HCT116 (cell line): ENCODE results near the gene PCDHB3. TPM values are rescaled to one million over a fixed set of nuclear protein-coding genes. Genes with fewer than 3 reads are reported as not detected.
"Not testable (repeated sequence)": the region's sequence is repeated elsewhere in the genome, so short reads cannot be mapped to it uniquely, and the experiment has no call there.

Source experiments
- ATAC-seq: fragments of 200-7000 bp; cut with Tn5 transposase; 2 replicates; pipeline ENCODE4 v1.9.1; 2020; ENCODE audit warnings: mild to moderate bottlenecking, moderate library complexity
- BruUV-seq: library from RNA; stranded (reverse); fragments of 400-500 nt; replicated peaks from 2 replicates; lab custom pipeline; 2021; lab: Mats Ljungman, UMichigan
- CTCF ChIA-PET: fragments of 300-600 bp; sonication (Branson Sonifier 250); formaldehyde crosslinking; loops from one replicate; lab custom pipeline; 2021; ENCODE audit warnings: antibody characterized with exemption; lab: Charles Lee
- POLR2A ChIA-PET: fragments of 300-600, 350-600 bp; sonication (Branson Sonifier 250); formaldehyde crosslinking; loops from one replicate; lab custom pipeline; 2021; ENCODE audit warnings: antibody characterized with exemption; lab: Charles Lee
- RAD21 ChIA-PET, 2 experiments: fragments of 300-600 bp; sonication (Branson Sonifier 250); formaldehyde crosslinking; loops; one replicate each; lab custom pipeline; 2023; ENCODE audit warnings: low total read pairs in 2 of 2; ENCODE audit not compliant: uncharacterized antibody in 2 of 2, unreplicated experiment in 2 of 2, low non-redundant PET in 1 of 2; lab: Charles Lee
- DNase-seq: peaks from one replicate; pipeline ENCODE4 v3.0.0-alpha.2; 2010; ENCODE audit warnings: low read depth, low spot score
- H2AFZ ChIP-seq: fragments of 200-600 bp; shearing (Covaris generic), sonication (generic); 2 replicates; pipeline ENCODE4 v1.6.1; 2017; ENCODE audit warnings: low read depth, mixed run types, mixed read lengths, antibody characterized with exemption, low read length; ENCODE audit not compliant: poor library complexity, severe bottlenecking
- H3K27ac ChIP-seq: 2 replicates; pipeline ENCODE4 v1.5.1; 2012; ENCODE audit warnings: low read depth, low read length
- H3K27me3 ChIP-seq: fragments of 200-600 bp; sonication (generic); 2 replicates; pipeline ENCODE4 v1.6.1; 2016; ENCODE audit warnings: mixed run types, low read length, mixed read lengths; ENCODE audit not compliant: insufficient read depth
- H3K36me3 ChIP-seq, 2 experiments: fragments of 200-500 bp in 1 of 2; fragments of 200-600 bp in 1 of 2; sonication (Bioruptor generic) in 1 of 2; sonication (generic) in 1 of 2; 2 replicates each; pipeline versions ENCODE4 v1.5.1 to v1.6.1; 2014 to 2016; ENCODE audit warnings: low read length in 2 of 2, inconsistent platforms in 1 of 2, mixed read lengths in 1 of 2, mixed run types in 1 of 2; ENCODE audit not compliant: insufficient read depth in 2 of 2, control insufficient read depth in 1 of 2
- H3K4me1 ChIP-seq, 2 experiments: fragments of 200-600 bp in 1 of 2; sonication (generic) in 1 of 2; 2 replicates each; pipeline versions ENCODE4 v1.5.1 to v1.6.1; 2012 to 2017; ENCODE audit warnings: low read length in 2 of 2, inconsistent platforms in 1 of 2, mild to moderate bottlenecking in 1 of 2, mixed read lengths in 1 of 2, mixed run types in 1 of 2, moderate library complexity in 1 of 2; ENCODE audit not compliant: insufficient read depth in 2 of 2, control insufficient read depth in 1 of 2
- H3K4me2 ChIP-seq: fragments of 200-600 bp; sonication (generic); 2 replicates; pipeline ENCODE4 v1.6.1; 2017; ENCODE audit warnings: mixed run types, low read length, mixed read lengths
- H3K4me3 ChIP-seq, 2 experiments: fragments of 200-600 bp in 1 of 2; sonication (generic) in 1 of 2; replicated peaks in 1 of 2; 2 replicates each; pipeline ENCODE4 v1.5.1; 2011 to 2016; ENCODE audit warnings: low read length in 2 of 2, control low read depth in 1 of 2, low read depth in 1 of 2, mild to moderate bottlenecking in 1 of 2, mixed read lengths in 1 of 2, mixed run types in 1 of 2
- H3K79me2 ChIP-seq: fragments of 200-600 bp; sonication (generic); 2 replicates; pipeline ENCODE4 v1.6.1; 2017; ENCODE audit warnings: mild to moderate bottlenecking, mixed run types, low read length, moderate library complexity, mixed read lengths; ENCODE audit not compliant: insufficient read depth
- H3K9ac ChIP-seq: fragments of 200-600 bp; sonication (generic); 2 replicates; pipeline ENCODE4 v1.6.1; 2016; ENCODE audit warnings: low read length, mixed read lengths
- H3K9me2 ChIP-seq: fragments of 200-600 bp; sonication (generic), shearing (Covaris generic); 2 replicates; pipeline ENCODE4 v1.6.1; 2017; ENCODE audit warnings: mixed run types, mild to moderate bottlenecking, moderate library complexity; ENCODE audit not compliant: insufficient read depth
- H3K9me3 ChIP-seq, 2 experiments: fragments of 200-500 bp in 1 of 2; fragments of 200-600 bp in 1 of 2; sonication (Bioruptor generic) in 1 of 2; sonication (generic) in 1 of 2; 2 replicates each; pipeline ENCODE4 v1.6.1; 2014 to 2017; ENCODE audit warnings: low read length in 2 of 2, mixed read lengths in 2 of 2, inconsistent platforms in 1 of 2, low read depth in 1 of 2, mild to moderate bottlenecking in 1 of 2, mixed run types in 1 of 2, moderate library complexity in 1 of 2; ENCODE audit not compliant: control insufficient read depth in 1 of 2, insufficient read depth in 1 of 2
- H4K20me1 ChIP-seq: fragments of 200-600 bp; sonication (generic), shearing (Covaris generic); 2 replicates; pipeline ENCODE4 v1.6.1; 2017; ENCODE audit warnings: mixed run types, mild to moderate bottlenecking, moderate library complexity; ENCODE audit not compliant: insufficient read depth
- CTCF ChIP-seq, 3 experiments: fragments of 200-600 bp in 1 of 3; sonication (generic) in 1 of 3; IDR thresholded peaks in 2 of 3; conservative IDR thresholded peaks in 1 of 3; 2 replicates each; pipeline ENCODE4 v1.5.1; 2012 to 2017; ENCODE audit warnings: low read depth in 2 of 3, low read length in 2 of 3, antibody characterized with exemption in 1 of 3, borderline replicate concordance in 1 of 3, control low read depth in 1 of 3, mild to moderate bottlenecking in 1 of 3, mixed read lengths in 1 of 3, mixed run types in 1 of 3, moderate library complexity in 1 of 3; ENCODE audit not compliant: insufficient read depth in 1 of 3
- EZH2 ChIP-seq: fragments of 200-600 bp; sonication (generic); IDR thresholded peaks from 2 replicates; pipeline ENCODE4 v1.6.1; 2017; ENCODE audit warnings: antibody characterized with exemption, mixed run types
- MAX ChIP-seq: IDR thresholded peaks from 2 replicates; pipeline ENCODE4 v1.6.1; 2012
- TCF7L2 ChIP-seq: IDR thresholded peaks from 2 replicates; pipeline ENCODE4 v1.7.0; 2011; ENCODE audit warnings: borderline replicate concordance, inconsistent platforms; ENCODE audit not compliant: insufficient read depth, insufficient read length; ENCODE audit errors: extremely low read depth
- intact Hi-C: fragments of 100-400 bp; cut with micrococcal nuclease; formaldehyde crosslinking; loops from 2 replicates; pipeline ENCODE4 v1.10.0; 2022
- total RNA-seq: library from RNA; stranded (reverse); gene quantifications from one replicate; pipeline ENCODE4 v1.2.1, GENCODE V29; 2021; ENCODE audit not compliant: unreplicated experiment

The PCDHB3 gene
- total RNA-seq, 1 experiment from 2014 or later = 0.10 TPM

GRCh38 chr5:141121985-141122384 lies 21.7 kb downstream of the PCDHB3 start (continued):
- TF ChIP-seq CTCF (IDR thresholded peaks at IDR 0.05 in 2 of 3, conservative IDR thresholded peaks at IDR 0.05 in 1 of 3; ENCODE audit: borderline replicate concordance in 1 of 3, insufficient read depth in 1 of 3, low read depth in 2 of 3, low read length in 2 of 3) (no peak), EZH2 (no peak), MAX (no peak), TCF7L2 (no peak)
- TF ChIP-seq, all 23 proteins: peak for 0

GRCh38 chr5:141123396-141124135 lies 23.3 kb downstream of the PCDHB3 start:
- intact Hi-C loops, H3K4me2 ChIP-seq, H3K9me3 ChIP-seq, H3K9me2 ChIP-seq, DNase-seq, CTCF ChIA-PET, H3K27me3 ChIP-seq, BruUV-seq, POLR2A ChIA-PET, H2AFZ ChIP-seq, H3K4me3 ChIP-seq, H3K4me1 ChIP-seq, H3K27ac ChIP-seq, H3K9ac ChIP-seq, H4K20me1 ChIP-seq, H3K36me3 ChIP-seq, ATAC-seq, H3K79me2 ChIP-seq, RAD21 ChIA-PET: not testable (repeated sequence)
